Measurements from ENCODE around the gene ATP9A.
"Not testable (repeated sequence)": the region's sequence is repeated elsewhere in the genome, so short reads cannot be mapped to it uniquely, and the experiment has no call there.

The ATP9A gene

DNA sequence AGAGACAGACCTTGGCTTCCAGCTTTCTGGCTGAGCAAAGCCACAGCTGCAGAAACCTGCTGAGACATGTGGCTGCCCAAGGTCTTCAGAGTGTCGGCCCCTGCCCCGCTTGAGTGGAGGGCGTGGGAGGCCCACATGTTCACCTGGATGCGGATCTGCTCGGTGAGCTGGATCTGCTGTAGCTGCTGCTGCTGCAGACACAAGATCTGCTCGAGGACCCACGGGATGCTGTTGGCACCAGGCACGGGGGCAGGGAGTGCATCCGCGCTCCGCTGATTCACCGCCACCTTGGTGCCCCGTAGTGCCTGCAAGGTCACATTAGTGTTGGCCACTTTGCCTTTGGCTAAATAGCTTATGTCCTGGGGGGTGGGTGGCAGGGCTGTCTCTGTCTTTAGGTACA is 23.4 kb upstream of the ATP9A start:
- DNase-seq (ENCODE audit: low read depth), result no peak

DNA sequence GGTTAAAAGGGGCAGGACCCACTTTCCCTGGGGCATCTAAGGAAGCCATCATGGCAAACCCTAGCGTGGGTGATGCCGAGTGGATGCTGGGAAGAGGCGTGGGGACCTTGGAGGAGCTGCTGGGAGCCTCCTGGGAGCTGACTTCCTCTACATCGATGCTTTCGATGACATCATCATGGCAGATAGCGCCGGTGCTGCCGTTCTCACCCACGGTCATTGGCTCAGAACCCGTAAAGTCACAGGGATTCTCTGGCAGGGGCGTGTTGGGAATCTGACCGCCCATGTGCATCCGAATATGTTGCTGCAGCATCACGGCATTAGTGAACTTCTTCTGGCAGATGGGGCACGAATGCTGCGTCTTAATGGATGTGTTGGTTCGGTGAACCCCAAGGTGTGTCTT is 22.1 kb upstream of the ATP9A start:
- no peak for DNase-seq (ENCODE audit: low read depth)

DNA sequence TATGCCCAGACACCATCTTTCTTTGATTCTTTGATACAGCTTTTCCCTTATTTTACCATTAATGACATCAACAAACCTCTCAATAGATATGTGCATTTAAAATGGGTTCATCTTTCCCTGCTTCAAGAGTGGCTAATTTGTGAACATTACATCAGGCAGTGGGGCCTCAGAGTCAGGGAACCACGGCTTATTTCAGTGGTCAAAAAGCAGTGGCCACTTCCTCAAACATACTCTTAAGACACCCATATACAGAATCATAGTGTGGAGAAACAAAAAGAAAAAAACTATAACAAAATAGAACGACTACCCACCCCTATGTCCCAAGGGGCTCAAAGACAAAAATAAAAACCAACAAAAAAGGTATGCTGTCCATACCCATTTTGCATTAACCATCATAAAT is 21.2 kb upstream of the ATP9A start:
- no peak for DNase-seq (ENCODE audit: low read depth)

DNA sequence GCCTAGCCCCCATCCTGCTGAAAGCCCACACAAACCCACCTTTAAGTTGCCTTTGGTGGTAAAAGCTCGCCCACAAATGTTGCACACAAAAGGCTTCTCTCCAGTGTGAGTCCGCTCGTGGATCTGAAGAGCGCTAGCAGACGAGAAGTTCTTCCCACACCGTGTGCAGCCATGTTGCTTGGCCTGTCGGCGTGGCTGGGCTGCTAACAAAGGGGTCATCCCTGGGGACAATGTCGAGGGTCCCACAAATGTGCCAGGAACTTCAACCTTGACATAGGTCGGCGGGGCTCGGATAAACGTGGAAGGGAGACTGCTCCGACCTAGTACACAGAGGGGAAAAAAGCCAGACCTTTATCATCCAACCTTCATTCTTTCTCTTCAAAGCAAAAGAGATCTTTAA is 20.6 kb upstream of the ATP9A start:
- DNase-seq (ENCODE audit: low read depth), result no peak

DNA sequence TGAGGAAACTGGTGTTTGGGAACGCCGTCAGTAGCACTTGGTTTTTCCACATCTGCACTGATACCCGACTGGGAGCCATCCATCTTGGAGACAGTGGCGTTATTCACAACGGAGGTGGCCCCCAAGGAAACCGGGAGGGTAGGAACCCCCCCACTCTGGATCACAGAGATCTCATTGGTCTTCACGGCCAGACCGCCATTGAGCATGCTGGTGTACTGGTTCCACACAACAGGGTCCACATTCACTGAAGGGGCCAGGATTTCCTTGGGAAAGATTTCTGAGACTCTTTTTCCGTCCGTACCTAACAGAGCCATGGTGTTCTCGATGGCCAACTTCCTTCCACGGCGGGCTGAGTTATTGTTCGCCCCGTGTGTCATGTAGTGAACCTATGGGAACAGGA is 16.1 kb upstream of the ATP9A start:
- DNase-seq (ENCODE audit: low read depth), result no peak

DNA sequence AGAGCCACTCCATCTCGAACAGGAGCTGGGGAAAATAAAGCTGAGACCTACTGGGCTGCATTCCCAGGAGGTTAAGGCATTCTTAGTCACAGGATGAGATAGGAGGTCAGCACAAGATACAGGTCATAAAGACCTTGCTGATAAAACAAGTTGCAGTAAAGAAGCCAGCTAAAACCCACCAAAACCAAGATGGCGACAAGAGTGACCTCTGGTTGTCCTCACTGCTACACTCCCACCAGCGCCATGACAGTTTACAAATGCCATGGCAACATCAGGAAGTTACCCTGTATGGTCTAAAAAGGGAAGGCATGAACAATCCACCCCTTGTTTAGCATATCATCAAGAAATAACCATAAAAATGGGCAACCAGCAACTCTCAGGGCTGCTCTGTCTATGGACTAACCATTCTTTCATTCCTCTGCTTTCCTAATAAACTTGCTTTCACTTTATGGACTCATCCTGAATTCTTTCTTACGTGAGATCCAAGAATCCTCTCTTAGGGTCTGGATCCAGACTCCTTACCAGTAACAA is 10.1 kb upstream of the ATP9A start:
- not testable (repeated sequence) for DNase-seq (ENCODE audit: low read depth)

DNA sequence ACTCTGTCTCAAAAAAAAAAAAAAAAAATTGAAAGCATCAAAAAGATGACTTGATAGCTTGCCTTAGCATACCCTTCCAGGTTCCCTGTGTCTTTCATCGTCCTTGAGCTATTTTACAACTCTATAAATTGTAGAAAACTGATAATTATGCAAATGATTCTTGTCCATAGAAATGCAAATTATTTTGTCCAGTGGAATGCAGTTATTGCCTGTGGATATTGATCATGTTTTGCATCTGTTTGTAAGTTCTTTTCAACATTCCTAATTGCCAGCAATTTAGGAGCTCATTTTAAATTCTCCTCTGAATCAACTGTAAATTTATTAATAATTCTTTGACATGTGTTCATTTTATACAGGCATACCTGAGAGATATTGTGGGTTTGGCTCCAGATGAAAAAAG is 7.1 kb upstream of the ATP9A start:
- no peak for DNase-seq (ENCODE audit: low read depth)

DNA sequence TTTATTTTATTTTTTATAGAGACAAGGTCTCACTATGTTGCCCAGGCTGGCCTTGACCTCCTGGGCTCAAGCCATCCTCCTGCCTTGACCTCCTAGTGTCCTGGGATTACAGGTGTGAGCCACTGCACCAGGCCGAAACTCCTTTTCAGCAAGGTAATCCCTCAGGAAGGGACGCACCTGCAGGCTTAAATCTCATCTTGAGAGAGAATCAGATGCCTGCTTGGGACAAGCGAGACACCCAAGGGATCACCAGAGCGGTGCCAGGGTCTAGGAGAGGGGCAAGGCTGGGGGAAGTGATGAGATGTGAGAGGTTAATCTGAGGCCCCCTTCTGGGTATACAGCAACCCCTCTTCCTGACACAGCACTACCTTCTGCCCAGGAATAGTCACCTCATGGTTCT is 4.0 kb upstream of the ATP9A start:
- no peak for DNase-seq (ENCODE audit: low read depth)

DNA sequence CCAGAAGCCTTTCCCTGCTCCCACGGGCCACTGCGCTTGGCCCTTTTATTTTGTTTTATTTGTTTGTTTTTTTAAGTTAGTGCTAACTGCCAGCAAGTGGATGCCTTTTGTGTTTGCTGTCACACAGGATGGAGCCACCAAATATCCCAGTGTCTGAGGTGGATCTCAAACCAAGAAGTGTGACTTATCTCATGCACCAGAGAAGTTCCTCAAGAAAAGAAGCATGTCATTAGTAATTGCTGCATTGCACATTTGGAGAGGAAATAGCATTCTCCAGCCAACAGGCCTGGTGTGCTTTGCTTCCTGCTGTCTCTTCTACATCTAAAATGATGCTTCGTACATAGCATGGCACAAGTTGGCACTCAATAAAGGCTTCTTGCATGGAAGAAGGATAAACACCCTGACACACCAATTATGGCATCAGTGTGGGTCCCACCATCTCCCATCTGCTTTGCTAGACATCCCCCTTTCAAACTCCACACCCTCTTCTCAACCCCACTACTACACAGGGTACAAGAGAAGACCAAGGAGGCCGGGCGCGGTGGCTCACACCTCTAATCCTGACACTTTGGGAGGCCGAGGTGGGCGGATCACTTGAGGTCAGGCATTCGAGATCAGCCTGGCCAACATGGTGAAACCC is 1.9 kb upstream of the ATP9A start:
- DNase-seq (ENCODE audit: low read depth), result no peak

DNA sequence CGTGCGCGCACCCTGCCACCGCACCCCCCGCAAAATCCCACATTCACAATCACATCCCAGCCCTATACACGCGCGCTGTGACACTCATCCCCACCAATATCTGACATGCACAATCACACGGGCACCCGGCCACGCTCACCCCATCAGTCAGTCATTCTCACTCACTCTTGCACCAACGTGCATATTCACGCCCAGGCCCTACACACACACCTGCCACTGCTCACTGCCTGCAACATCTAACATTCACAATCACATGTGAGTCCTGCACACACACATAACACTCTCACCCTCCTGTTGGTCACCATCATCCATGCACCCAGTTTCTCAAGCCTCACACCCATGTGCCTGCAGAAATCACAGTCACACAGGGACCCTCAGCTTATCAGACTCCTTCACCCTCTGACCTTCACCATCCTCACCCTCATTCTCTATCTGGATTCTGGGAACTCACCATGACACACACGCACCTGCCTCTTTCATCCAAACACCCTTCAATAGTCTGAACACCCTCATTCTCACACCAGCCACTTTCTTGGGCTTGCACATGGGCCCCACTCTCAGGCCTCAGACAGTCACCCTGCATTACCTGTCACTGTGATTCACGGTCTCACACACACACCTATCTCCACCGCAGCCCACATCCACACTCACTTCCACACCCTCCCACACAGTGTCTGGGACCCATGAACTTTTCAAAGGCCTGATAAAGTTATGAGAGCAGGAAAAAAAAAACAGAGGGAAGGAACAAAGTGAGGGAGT is 748 bp upstream of the ATP9A start:
- no peak for DNase-seq (ENCODE audit: low read depth)

DNA sequence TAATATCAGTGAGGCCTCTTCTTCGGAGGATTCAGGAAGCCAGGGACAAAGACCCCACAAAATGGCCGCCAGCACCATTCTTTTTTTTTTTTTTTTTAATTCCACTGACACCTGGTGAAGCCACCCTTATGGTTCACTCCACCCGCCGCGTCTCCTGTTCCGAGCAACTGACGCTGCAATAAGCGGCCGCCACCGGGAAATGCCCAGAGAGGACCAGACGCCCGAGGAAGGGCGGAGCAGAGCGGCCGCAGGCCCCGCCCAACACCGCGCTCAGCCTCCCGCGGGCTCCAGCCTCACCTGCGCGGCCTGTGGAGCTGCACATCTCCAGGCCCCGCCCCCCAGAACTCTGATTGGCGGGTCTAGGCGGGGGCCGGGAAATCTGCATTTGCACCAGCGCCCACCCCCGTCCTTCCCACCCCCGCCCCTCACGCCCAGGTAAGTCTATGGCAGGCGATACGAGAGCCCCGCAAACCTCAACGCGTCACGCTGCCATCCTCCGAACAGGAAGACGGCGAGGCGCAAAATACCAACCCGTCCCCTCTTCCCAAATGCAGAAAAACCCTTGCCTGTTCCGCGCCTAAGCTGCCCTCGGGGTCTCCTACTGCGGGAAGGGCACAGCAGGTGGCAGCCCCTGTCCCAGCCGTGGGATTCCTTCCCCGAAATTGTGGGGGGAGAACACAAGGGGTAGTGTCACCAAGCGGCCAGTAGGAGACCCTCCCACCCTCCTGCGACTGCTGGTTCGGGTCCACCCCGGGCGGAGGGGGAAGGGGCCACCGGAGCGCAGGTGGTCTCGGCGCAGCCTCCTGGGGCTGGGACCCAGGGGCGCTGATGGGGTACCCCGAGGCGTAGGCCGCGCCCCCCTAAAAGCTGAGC is 960 bp downstream of the ATP9A start:
- DNase-seq (ENCODE audit: low read depth), result peak; percentile 24

DNA sequence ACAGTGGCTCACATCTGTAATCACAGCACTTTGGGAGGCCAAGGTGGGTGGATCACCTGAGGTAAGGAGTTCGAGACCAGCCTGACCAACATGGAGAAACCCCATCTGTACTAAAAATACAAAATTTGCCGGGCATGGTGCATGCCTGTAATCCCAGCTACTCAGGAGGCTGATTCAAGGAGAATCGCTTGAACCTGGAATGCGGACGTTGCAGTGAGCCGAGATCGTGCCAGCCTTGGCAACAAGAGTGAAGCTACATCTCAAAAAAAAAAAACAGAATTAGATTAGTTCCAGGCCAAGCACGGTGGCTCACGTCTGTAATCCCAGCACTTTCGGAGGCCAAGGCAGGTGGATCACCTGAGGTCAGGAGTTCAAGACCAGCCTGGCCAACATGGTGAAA is 2.8 kb downstream of the ATP9A start:
- not testable (repeated sequence) for DNase-seq (ENCODE audit: low read depth)

DNA sequence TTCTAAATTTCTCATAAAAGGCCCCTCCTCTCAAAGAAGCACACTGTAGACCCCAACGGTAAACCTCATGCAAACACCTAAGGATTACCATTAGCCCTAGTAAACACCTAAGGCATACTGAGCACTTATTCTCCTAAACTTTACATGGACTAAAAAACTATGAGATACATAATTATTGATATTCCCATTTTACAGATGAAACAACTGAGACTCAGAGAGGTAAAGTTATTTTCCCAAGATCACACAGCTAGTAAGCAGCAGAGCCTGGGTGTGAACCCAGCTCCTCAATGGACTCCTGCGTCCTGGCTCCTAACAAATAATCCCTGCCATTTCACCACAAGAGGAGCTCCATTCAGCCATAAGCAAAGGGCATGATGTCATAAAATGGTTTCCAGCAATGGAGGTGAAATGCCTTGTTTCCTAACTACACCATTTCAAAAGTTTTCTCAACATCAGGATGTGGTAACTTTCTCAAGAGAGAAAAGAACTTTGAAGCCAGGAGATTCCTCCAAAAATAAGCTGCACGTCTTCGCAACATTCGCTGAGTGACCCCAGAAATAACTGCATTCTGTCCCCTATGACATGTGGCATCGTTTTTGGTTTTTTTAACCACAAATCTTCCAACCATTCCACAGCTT is 4.1 kb downstream of the ATP9A start:
- DNase-seq (ENCODE audit: low read depth), result no peak

DNA sequence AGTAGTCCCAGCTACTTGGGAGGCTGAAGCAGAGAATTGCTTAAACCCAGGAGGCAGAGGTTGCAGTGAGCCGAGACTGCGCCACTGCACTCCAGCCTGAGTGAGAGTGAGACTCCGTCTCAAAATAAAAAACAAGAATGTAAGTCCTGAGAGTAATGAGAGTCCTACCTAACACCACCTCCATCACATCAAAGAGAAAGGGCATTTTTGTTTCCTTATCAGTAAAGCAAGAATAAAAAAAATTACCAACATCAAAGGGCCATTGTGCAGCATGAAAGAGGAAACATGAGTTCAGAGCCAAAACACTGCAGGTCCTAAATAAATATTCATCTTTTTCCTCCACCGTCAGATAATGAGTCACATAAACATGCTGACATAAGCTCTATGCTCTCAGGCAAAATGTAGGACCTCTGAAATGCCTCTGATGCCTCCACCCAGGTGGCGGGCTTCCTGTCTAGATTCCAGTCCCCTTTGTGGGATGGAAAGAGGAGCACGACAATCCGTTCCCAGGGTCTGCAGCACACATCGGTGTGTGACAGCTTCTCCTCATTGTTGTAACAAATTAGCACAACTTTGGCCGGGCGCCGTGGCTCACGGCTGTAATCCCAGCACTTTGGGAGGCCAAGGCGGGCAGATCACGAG is 7.2 kb downstream of the ATP9A start:
- DNase-seq (ENCODE audit: low read depth), result no peak

DNA sequence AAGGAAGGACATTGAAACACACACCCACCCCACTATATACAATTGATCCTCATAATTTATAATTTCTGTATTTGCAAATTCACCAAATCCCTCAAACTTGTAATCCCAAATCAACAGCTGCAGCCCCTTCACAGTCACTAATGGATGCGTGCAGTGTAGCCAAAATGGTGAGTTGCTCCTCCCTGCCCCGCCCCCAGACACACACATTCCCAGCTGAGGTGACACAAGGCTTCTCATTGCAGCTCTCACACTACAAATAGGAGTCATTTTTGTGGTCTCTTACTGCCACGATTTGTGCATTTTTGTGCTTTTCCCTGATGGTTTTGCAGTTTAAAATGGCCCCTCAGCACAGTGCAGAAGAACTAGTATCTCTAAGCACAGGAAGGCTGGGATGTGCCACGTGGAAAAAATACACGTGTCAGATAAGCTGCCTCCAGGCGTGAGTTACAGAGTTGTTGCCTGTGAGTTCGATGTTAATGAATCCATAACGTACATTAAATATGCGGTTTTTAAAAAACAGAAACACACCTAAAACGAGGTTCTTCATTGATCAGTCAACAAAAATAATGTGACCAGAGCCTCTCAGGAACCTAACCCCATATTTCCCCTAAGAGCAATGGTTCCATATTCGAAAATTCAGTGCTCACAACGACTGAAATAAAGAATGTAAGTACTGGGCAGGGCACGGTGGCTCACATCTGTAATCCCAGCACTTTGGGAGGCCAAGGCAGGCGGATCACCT is 8.2 kb downstream of the ATP9A start:
- no peak for DNase-seq (ENCODE audit: low read depth)

DNA sequence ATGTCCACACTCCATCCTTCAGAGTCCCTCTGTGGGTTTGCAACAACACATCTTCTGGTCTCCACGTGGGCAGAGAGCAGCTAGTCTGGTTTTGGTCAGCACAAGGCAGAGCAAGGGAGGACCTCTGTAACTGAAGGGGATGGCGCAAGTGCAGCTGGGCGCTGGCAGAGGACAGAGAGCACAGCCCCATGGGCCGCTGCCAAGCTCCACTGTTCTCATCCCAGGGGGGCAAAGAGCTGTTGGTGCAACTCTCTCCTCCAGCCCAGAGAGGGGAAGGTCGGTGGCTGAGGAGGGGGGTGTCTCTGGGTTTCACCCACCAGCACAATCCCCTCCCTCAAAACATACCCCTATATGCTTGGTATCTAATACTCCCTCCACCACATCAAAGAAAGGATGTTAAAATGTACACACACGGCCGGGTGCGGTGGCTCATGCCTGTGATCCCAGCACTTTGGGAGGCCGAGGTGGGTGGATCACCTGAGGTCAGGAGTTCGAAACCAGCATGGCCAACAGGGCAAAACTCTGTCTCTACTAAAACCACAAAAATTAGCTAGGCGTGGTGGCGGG is 9.1 kb downstream of the ATP9A start:
- no peak for DNase-seq (ENCODE audit: low read depth)

DNA sequence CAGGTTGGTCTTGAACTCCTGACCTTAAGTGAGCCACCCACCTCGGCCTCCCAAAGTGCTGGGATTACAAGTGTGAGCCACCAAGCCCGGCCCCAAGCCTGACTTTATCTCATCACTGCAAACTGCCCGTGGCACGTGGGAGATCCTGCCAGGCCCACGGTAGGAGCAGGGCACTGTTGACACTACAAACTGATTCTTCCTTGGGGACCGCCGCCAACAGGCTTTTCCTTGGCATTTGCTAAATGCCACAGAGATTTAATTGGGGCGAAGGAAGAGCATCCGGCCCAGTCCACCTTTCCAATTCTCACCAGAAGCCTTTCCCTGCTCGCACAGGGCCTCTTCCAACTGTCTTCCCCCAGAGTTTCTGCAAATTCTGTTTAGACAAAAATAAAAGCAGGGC is 11.0 kb downstream of the ATP9A start:
- no peak for DNase-seq (ENCODE audit: low read depth)

DNA sequence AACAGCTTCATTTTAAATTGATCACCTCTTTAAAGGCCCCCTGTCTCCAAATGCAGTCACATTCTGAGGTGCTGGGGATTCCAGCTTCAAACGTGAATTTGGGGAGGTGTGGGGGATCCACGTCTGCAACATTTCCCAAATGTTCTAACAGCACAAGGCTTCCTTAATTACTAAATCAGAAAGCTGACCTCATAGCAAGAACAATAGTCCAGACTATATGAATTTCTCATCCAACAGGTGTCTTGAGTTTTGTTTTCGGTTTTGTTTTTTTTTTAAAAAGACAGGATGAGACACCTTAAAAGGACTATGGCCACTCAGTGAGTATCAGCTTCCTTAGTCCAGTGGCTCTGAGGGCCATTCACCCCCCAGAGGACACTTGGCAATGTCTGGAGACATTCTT is 11.5 kb downstream of the ATP9A start:
- no peak for DNase-seq (ENCODE audit: low read depth)

DNA sequence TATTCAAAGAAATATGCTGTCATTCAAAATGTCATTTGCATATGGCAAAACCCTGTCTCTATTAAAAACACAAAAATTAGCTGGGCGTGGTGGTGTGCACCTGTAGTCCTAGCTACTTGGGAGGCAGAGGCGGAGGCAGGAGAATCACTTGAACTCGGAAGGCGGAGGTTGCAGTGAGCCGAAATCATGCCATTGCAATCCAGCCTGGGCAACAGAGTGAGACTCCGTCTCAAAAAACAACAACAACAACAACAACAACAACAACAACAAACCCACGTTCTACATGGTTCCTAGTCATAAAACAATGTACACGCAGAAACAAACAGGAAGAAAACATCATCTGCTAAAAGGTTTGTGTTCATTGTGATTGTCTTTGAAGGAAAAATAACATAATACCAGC is 15.0 kb downstream of the ATP9A start:
- not testable (repeated sequence) for DNase-seq (ENCODE audit: low read depth)

DNA sequence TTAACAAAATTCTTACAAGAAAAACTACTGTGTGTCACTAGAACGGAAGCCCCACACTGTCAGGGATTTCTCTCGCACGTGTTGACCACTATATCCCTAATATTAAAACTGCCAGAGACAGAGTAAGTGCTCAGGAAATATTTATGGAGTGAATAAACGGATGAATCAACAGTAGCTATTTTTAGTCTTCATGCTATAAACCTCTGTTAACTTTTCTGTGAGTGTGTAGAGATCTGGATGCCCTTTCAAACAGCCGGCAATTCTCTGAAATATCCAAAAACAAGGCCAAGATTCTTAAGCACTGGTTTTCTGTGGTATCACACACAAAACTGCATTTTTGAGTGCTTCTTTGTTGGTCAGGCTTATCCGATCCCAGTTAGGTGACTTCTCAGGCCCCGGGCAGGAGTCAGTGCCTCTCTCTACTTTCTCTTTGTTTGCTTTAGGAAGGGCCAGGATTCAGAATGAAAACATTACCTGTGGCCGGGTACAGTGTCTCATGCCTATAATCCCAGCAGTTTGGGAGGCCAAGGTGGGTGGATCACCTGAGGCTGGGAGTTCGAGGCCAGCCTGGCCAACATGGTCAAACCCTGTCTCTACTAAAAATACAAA is 15.7 kb downstream of the ATP9A start:
- DNase-seq (ENCODE audit: low read depth), result no peak
